Hepatocyte (in vitro differentiated cells): ENCODE results near the gene PAF1.

Experiments
- CTCF ChIP-seq: fragments of 200-600 bp; sonication (generic); IDR thresholded peaks from 2 replicates; pipeline ENCODE4 v1.5.1; 2016; ENCODE audit warnings: antibody characterized with exemption, mild to moderate bottlenecking; ENCODE audit not compliant: poor library complexity
- EZH2 ChIP-seq: fragments of 200-600 bp; sonication (generic); IDR thresholded peaks from 2 replicates; pipeline ENCODE4 v1.6.1; 2016; ENCODE audit warnings: antibody characterized with exemption, mild to moderate bottlenecking, borderline replicate concordance

GRCh38 chr19:39415111-39416046 is 24.5 kb upstream of the PAF1 start:
- TF ChIP-seq EZH2 (no peak), CTCF (no peak)
